Activated naive CD4-positive, alpha-beta T cell treated with anti-CD3 and anti-CD28 coated beads, Interleukin-2, amount 50 U/mL, for 24 hours (primary cell): Measurements from ENCODE around the gene CAPN10.

Experiments used
- H3K27ac Mint-ChIP-seq: one replicate; pipeline ENCODE4 v1.8.0; 2021; ENCODE audit warnings: mild to moderate bottlenecking, mixed read lengths
- H3K27me3 Mint-ChIP-seq: one replicate; pipeline ENCODE4 v1.8.0; 2021; ENCODE audit warnings: mixed read lengths
- H3K36me3 Mint-ChIP-seq: one replicate; pipeline ENCODE4 v1.8.0; 2021; ENCODE audit warnings: mixed read lengths
- H3K4me1 Mint-ChIP-seq: one replicate; pipeline ENCODE4 v1.8.0; 2021; ENCODE audit warnings: mixed read lengths
- H3K4me3 Mint-ChIP-seq: one replicate; pipeline ENCODE4 v1.8.0; 2021; ENCODE audit warnings: mild to moderate bottlenecking, mixed read lengths
- H3K9me3 Mint-ChIP-seq: one replicate; pipeline ENCODE4 v1.8.0; 2021; ENCODE audit warnings: mixed read lengths

Gene CAPN10

DNA sequence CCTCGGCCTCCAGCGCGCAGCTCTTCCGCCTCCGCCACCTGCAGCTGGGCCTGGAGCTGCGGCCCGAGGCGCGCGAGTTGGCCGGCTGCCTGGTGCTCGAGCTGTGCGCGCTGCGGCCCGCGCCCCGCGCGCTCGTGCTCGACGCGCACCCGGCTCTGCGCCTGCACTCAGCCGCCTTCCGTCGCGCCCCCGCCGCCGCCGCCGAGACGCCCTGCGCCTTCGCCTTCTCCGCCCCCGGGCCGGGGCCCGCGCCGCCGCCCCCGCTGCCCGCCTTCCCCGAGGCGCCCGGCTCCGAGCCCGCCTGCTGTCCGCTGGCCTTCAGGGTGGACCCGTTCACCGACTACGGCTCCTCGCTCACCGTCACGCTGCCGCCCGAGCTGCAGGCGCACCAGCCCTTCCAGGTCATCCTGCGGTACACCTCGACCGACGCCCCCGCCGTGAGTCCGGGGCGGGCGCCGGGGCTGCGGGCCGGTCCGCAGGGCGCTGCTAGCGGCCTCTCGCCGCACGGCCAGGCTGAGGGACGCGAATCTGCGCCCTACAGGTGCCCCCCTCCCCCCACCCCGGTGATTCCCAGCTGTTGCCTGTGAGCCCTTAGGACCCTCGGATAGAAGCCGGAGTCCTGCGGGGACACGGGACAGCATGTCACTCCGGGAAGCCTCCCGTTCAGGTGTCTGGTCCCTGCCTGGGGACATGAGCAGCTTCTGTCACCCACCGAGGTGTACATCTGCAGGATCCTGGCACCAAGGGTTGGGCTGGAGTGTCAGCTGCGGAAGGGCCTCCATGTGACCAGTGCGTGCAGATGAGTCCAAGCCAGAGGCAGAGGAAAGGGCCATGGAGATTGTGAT lies 17.6 kb upstream of the CAPN10 start:
- H3K36me3 Mint-ChIP-seq = peaks cover 2% of the 10 kb centered on the region
- peak overlapping the region; percentile 87 for H3K4me3 Mint-ChIP-seq
- H3K9me3 Mint-ChIP-seq = no peaks in the 10 kb centered on the region
- H3K27ac Mint-ChIP-seq = peak overlapping the region; percentile 68
- H3K27me3 Mint-ChIP-seq = no peaks in the 10 kb centered on the region
- peaks cover 53% of the 10 kb centered on the region for H3K4me1 Mint-ChIP-seq

DNA sequence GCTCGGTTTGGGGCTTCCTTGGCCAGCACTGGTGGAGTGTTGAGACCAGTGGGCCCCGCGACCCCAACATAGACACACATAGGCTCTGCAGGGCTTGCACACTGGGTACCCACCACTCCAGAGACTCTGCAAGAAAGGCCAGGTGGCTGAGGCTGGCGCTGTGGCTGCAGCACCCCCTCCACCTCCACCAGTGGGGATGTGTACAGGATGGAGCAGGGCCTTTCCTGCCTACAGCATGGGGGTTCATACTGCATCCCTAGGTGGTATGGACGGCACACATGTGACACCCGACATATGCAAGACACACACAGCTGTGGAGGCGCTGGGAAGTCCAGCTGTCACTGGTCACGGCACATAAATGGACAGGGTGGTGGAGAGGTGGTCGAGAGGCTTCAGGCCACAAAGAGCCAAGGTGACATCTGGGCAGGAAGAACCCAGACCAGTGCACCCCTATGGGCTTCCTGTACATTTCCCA lies 17.0 kb upstream of the CAPN10 start:
- Mint-ChIP-seq H3K27me3 (no peaks in the 10 kb centered on the region), H3K27ac (peak overlapping the region; percentile 68), H3K9me3 (no peaks in the 10 kb centered on the region), H3K4me3 (peak overlapping the region; percentile 87), H3K4me1 (peaks cover 47% of the 10 kb centered on the region), H3K36me3 (no peaks in the 10 kb centered on the region)

DNA sequence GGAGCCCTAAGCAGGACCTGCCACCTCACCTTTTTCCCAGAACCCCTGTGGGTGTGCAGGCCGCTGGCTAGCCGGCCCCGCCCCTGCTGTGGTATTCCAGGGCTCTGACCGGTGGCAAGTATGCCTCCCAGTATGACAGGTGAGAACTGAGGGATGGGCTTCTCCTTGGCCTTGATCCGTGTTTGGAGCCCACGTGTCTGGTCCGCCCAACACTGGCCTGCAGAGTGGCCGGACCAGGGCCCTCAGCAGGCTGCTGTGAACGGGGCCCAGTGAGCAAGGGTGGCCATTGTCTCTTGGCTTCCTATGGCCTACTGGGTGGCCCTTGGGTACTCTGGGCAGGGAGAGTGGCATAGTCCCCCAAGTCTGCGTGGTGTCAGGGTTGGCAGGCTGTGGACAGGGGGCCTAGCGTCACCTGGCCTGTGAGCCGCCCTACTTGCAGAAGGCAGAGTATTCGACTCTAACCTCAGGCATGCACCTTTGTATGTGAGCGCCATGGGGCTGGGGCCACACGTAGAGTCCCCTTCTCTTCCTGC lies 16.5 kb upstream of the CAPN10 start:
- no peaks in the 10 kb centered on the region for H3K27me3 Mint-ChIP-seq
- peak overlapping the region; percentile 87 for H3K4me3 Mint-ChIP-seq
- no peak overlapping the region for H3K27ac Mint-ChIP-seq
- no peaks in the 10 kb centered on the region for H3K36me3 Mint-ChIP-seq
- H3K9me3 Mint-ChIP-seq = no peaks in the 10 kb centered on the region
- H3K4me1 Mint-ChIP-seq = peaks cover 42% of the 10 kb centered on the region

DNA sequence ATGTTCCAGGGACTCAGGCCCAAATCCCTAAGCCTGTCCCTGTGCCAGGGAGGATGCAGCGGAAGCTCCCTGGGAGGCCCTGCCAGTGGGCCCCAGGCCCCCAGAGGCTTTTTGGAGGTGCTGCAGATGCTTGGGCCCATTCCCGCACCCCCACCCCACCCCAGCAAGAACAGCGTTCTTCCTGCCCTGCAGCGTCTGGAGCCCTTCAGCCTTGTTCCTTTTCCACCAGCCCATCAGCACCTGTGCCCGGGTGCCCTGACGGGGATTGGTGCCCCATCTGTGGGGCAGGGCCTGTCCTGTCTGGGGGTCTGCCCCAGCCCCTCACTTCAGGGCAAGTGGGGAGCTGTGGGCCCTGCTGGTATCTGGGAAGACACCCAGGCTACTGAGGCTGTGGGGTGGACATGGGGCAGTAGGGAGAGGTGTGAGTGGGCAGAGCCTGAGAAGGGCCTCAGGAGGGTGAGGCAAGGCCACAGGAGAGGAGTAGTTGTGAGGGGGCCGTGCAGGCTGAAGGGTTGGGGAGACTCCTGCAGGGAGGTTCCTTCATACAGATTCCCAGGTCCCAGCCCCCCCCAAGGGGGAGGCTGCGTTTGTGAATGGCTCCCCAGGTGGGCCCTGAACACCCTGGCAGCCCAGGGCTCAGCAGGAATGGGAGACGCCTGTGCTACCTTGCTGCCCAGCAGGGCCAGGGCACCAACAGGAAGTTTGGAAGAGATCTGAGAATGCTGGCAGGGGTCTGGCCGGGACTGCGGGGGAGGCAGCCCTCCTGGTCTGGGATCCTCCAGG lies 15.8 kb upstream of the CAPN10 start:
- no peaks in the 10 kb centered on the region for H3K9me3 Mint-ChIP-seq
- H3K4me1 Mint-ChIP-seq = peaks cover 35% of the 10 kb centered on the region
- H3K27me3 Mint-ChIP-seq = no peaks in the 10 kb centered on the region
- no peaks in the 10 kb centered on the region for H3K36me3 Mint-ChIP-seq
- peak overlapping the region; percentile 79 for H3K27ac Mint-ChIP-seq
- H3K4me3 Mint-ChIP-seq = peak overlapping the region; percentile 87

- no peak overlapping the region for H3K4me3 Mint-ChIP-seq
Measured at GRCh38 chr2:240571314-240571973, 15.1 kb upstream of the CAPN10 start.

DNA sequence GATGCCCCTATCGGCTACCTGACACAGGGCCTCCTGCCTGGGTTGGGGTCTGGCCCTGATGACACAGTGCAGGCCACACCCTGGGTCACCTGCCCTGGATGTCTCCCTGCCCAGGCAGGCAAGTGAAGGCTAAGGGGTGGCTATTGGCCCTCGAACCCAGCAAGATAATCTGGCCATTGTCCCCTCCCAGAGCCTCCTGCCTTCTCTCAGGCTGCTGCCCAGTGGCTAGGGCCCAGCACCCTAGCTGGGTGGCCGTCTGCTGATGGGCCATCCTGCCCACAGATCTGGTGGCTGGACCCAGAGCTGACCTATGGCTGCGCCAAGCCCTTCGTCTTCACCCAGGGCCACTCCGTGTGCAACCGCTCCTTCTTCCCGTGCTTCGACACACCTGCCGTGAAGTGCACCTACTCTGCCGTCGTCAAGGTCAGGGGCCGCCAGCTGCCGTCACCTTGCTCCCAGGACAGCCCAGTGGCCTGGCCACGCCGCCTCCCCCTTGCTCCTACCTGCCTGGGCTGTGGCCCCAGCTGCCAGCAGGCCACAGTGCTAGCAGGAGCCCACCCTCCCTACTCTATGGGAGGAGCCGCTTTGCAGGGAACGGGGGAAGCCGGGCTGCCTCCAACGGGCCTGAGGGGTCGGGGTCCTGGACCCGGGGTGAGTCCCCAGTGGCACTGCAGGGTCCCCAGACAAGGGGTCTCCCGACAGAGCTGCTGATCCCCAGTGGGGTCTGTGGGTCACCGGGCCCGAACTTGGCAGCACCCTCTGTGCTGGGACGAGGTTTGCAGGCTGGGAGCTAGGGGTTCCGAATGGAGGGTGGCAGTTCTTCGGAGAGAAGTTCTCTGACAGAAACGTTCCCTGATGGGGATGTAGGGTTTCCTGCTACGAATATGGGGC lies 14.1 kb upstream of the CAPN10 start:
- H3K27me3 Mint-ChIP-seq = no peaks in the 10 kb centered on the region
- no peak overlapping the region for H3K4me3 Mint-ChIP-seq
- no peak overlapping the region for H3K27ac Mint-ChIP-seq
- H3K4me1 Mint-ChIP-seq = peaks cover 29% of the 10 kb centered on the region
- H3K9me3 Mint-ChIP-seq = no peaks in the 10 kb centered on the region
- H3K36me3 Mint-ChIP-seq = no peaks in the 10 kb centered on the region

More at GRCh38 chr2:240571314-240571973, 15.1 kb upstream of the CAPN10 start:
- Mint-ChIP-seq H3K9me3 (no peaks in the 10 kb centered on the region), H3K27ac (no peak overlapping the region), H3K27me3 (no peaks in the 10 kb centered on the region), H3K4me1 (peaks cover 34% of the 10 kb centered on the region), H3K36me3 (no peaks in the 10 kb centered on the region)

DNA sequence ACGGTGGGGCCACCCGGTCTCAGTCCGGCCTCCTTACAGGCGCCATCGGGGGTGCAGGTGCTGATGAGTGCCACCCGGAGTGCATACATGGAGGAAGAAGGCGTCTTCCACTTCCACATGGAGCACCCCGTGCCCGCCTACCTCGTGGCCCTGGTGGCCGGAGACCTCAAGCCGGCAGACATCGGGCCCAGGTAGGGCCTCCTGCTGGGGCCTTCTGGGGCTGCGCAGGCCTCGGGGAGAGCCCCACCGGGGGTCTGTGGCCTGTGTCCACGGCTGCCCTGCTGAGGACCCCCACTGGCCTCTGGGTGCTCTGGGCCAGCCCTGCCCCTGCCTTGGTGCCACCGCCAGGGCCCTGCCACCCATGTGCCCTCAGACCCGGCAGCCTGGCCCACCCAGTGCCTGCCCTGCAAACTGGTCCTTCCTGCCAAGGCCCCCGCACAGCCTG lies 13.4 kb upstream of the CAPN10 start:
- Mint-ChIP-seq H3K4me1 (peaks cover 24% of the 10 kb centered on the region), H3K27me3 (no peaks in the 10 kb centered on the region), H3K9me3 (no peaks in the 10 kb centered on the region), H3K36me3 (no peaks in the 10 kb centered on the region), H3K27ac (no peak overlapping the region), H3K4me3 (no peak overlapping the region)

GRCh38 chr2:240573516-240574385 lies 12.8 kb upstream of the CAPN10 start:
- H3K4me3 Mint-ChIP-seq = no peak overlapping the region
- H3K27me3 Mint-ChIP-seq = no peaks in the 10 kb centered on the region
- H3K9me3 Mint-ChIP-seq = no peaks in the 10 kb centered on the region
- H3K36me3 Mint-ChIP-seq = no peaks in the 10 kb centered on the region
- H3K4me1 Mint-ChIP-seq = peaks cover 26% of the 10 kb centered on the region
- no peak overlapping the region for H3K27ac Mint-ChIP-seq

DNA sequence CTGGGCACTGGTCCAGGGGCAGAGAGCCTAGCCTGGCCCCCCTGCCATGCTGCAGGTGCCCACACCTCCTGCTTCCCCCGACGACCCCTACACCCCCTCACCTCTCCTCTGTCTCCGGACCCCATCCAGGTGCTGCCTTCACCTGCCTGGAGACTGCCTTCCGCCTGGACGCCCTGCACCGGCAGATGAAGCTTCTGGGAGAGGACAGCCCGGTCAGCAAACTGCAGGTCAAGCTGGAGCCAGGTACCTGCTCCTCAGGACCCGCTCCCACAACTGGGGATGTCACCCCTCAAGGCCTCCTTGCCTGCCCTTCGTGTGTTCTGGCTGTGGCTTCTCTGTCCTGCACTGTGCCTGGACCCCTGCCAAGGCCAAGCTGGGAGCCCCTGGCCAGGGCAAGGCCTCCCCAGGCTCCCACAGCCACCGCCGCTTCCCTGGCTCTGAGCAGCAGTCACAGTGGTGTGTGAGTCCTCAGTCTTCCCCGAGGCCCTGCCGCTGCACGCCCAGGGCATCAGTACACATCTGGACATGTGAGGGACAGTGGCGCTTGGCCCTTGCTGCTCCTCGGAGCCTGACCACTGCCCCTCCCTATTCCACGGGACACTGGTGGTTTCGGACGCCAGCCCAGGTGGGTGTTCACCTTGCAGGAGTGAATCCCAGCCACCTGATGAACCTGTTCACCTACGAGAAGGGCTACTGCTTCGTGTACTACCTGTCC lies 12.0 kb upstream of the CAPN10 start:
- Mint-ChIP-seq H3K4me1 (peaks cover 27% of the 10 kb centered on the region), H3K27me3 (no peaks in the 10 kb centered on the region), H3K27ac (no peak overlapping the region), H3K9me3 (no peaks in the 10 kb centered on the region), H3K36me3 (no peaks in the 10 kb centered on the region), H3K4me3 (no peak overlapping the region)

DNA sequence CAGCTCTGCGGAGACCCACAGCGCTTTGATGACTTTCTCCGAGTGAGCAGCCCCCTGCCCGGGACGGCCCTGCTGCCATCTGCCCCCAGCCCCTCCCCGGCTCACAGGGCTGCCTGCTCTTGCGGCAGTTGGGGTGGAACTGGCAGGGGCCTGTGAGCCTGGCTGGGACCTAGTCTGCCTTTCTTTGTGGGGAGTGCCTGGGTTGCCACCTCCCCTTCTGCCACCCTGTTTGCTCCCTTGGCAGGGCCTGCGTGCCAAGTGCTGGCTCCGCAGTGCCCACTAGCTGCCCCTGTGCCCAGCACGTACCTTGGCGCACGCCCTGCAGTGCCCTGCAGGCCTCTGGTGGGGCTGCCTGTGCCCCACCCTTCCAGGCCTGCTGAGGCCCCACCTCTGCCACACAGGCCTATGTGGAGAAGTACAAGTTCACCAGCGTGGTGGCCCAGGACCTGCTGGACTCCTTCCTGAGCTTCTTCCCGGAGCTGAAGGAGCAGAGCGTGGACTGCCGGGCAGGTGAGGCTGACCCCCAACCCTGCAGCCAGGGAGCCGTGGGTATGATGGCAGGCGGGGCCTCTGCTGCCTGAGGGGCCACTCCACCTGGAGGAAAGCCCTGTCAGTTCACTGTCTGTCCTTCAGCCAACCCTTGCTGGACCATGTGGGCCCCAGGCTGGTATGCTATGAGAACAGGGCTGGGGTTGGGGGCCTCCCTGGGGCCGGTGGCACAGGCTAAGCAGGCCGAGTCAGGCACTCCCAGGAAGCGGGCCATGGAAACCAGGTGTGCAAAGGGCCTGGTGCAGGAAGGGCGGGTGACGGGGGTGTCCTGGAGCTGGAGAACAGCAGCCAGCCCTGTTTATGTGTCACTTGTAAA lies 11.2 kb upstream of the CAPN10 start:
- no peak overlapping the region for H3K27ac Mint-ChIP-seq
- no peaks in the 10 kb centered on the region for H3K27me3 Mint-ChIP-seq
- H3K9me3 Mint-ChIP-seq = no peaks in the 10 kb centered on the region
- H3K36me3 Mint-ChIP-seq = no peaks in the 10 kb centered on the region
- peaks cover 27% of the 10 kb centered on the region for H3K4me1 Mint-ChIP-seq
- H3K4me3 Mint-ChIP-seq = no peak overlapping the region

GRCh38 chr2:240576036-240576435 lies 10.5 kb upstream of the CAPN10 start:
- Mint-ChIP-seq H3K9me3 (no peaks in the 10 kb centered on the region), H3K27ac (no peak overlapping the region), H3K27me3 (no peaks in the 10 kb centered on the region), H3K4me1 (peaks cover 23% of the 10 kb centered on the region), H3K4me3 (no peak overlapping the region), H3K36me3 (no peaks in the 10 kb centered on the region)

DNA sequence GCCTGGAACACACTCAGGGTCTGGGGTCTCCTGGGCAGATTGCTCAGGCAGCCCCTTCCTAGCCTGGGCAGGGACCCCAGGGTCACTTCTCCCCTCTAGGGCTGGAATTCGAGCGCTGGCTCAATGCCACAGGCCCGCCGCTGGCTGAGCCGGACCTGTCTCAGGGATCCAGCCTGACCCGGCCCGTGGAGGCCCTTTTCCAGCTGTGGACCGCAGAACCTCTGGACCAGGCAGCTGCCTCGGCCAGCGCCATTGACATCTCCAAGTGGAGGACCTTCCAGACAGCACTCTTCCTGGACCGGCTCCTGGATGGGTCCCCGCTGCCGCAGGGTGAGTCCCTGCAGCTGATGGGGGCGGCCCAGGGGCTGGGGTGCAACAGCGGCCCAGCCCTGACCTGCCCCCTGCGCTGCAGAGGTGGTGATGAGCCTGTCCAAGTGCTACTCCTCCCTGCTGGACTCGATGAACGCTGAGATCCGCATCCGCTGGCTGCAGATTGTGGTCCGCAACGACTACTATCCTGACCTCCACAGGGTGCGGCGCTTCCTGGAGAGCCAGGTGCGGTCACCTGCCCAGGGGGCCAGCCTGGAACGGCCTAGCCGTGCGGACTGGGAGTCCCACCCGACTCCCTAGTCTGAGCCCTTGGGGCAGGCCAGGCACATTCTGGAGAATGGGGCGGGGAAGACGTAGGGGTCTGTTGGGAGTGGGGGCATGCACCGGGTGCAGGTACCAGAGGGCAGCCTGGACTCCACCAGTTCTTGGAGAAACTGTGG lies 9.9 kb upstream of the CAPN10 start:
- H3K27me3 Mint-ChIP-seq = no peaks in the 10 kb centered on the region
- H3K36me3 Mint-ChIP-seq = peaks cover 2% of the 10 kb centered on the region
- no peak overlapping the region for H3K4me3 Mint-ChIP-seq
- H3K9me3 Mint-ChIP-seq = no peaks in the 10 kb centered on the region
- peaks cover 19% of the 10 kb centered on the region for H3K4me1 Mint-ChIP-seq
- H3K27ac Mint-ChIP-seq = no peak overlapping the region
